Activated CD4-positive, alpha-beta T cell treated with anti-CD3 and anti-CD28 coated beads for 1 hour (primary cell): ENCODE results near the gene RPUSD1.
"Not testable (repeated sequence)": the region's sequence is repeated elsewhere in the genome, so short reads cannot be mapped to it uniquely, and the experiment has no call there.

Source experiments
- DNase-seq: peaks from one replicate; pipeline ENCODE4 v3.0.0-alpha.2; 2020

RPUSD1 gene

GRCh38 chr16:781346-782010 is 6.7 kb downstream of the RPUSD1 start:
- DNase-seq, result no peak

GRCh38 chr16:780296-780695 is 7.9 kb downstream of the RPUSD1 start:
- DNase-seq, result no peak

GRCh38 chr16:779561-779960 is 8.6 kb downstream of the RPUSD1 start:
- no peak for DNase-seq

GRCh38 chr16:778909-779527 is 9.2 kb downstream of the RPUSD1 start:
- no peak for DNase-seq

- no peak for DNase-seq
Observed at GRCh38 chr16:778447-778846, 9.7 kb downstream of the RPUSD1 start.

- DNase-seq, result no peak
Observed at GRCh38 chr16:777826-778225, 10.4 kb downstream of the RPUSD1 start.

GRCh38 chr16:776824-777223 is 11.4 kb downstream of the RPUSD1 start:
- DNase-seq, result no peak

GRCh38 chr16:776298-776697 is 11.9 kb downstream of the RPUSD1 start:
- DNase-seq, result not testable (repeated sequence)

GRCh38 chr16:775236-775796 is 12.9 kb downstream of the RPUSD1 start:
- DNase-seq, result no peak

GRCh38 chr16:774086-775001 is 13.8 kb downstream of the RPUSD1 start:
- DNase-seq, result no peak

GRCh38 chr16:772959-773358 is 15.2 kb downstream of the RPUSD1 start:
- DNase-seq, result no peak

GRCh38 chr16:770411-770810 is 17.8 kb downstream of the RPUSD1 start:
- no peak for DNase-seq

GRCh38 chr16:769934-770333 is 18.2 kb downstream of the RPUSD1 start:
- DNase-seq, result no peak

GRCh38 chr16:769184-769784 is 18.9 kb downstream of the RPUSD1 start:
- no peak for DNase-seq

- DNase-seq, result no peak
Observed at GRCh38 chr16:768428-768827, 19.8 kb downstream of the RPUSD1 start.

GRCh38 chr16:767743-768235 is 20.4 kb downstream of the RPUSD1 start:
- DNase-seq, result no peak

GRCh38 chr16:766820-767640 is 21.2 kb downstream of the RPUSD1 start:
- DNase-seq, result no peak

GRCh38 chr16:766008-766819 is 22.0 kb downstream of the RPUSD1 start:
- no peak for DNase-seq

GRCh38 chr16:765488-765865 is 22.7 kb downstream of the RPUSD1 start:
- DNase-seq, result no peak

- no peak for DNase-seq
Observed at GRCh38 chr16:764848-765487, 23.2 kb downstream of the RPUSD1 start.
